GM12892 (cell line): ENCODE measurements around the gene TBX1.

Experiments
- POLR2A ChIP-seq: IDR thresholded peaks from 2 replicates; pipeline ENCODE4 v1.6.1; 2011; ENCODE audit warnings: low read depth, low read length, control low read depth
- POLR2AphosphoS5 ChIP-seq: IDR thresholded peaks from 2 replicates; pipeline ENCODE4 v1.6.1; 2011; ENCODE audit warnings: low read depth, low read length, control low read depth
- TAF1 ChIP-seq: IDR thresholded peaks from 2 replicates; pipeline ENCODE4 v1.6.1; 2011; ENCODE audit warnings: low read depth, mild to moderate bottlenecking, control low read depth, low read length, borderline replicate concordance

GRCh38 chr22:19774628-19775027, 14.1 kb downstream of the TBX1 start:
- TF ChIP-seq POLR2AphosphoS5: no peak
- TF ChIP-seq POLR2A: no peak
- TF ChIP-seq TAF1: no peak
